GM12878 (cell line): Measurements from ENCODE around the gene GABRB1. TPM values are rescaled to one million over a fixed set of nuclear protein-coding genes. Genes with fewer than 3 reads are reported as not detected.
A peak's percentile ranks its signal among the peaks of the same experiment; 100 is the strongest.

Source experiments
- CBFB ChIP-seq: IDR thresholded peaks from 2 replicates; pipeline ENCODE4 v1.6.1; 2016; ENCODE audit warnings: antibody characterized with exemption, low read depth
- CREM ChIP-seq: IDR thresholded peaks from 2 replicates; pipeline ENCODE4 v1.6.1; 2014; ENCODE audit warnings: antibody characterized with exemption, low read depth
- GABPA ChIP-seq: IDR thresholded peaks from 2 replicates; pipeline ENCODE4 v1.6.1; 2014; ENCODE audit warnings: antibody characterized with exemption, low read depth, mild to moderate bottlenecking, inconsistent platforms
- HDGF ChIP-seq: fragments of 450-650 bp; IDR thresholded peaks from 2 replicates; pipeline ENCODE4 v1.6.1; 2016; ENCODE audit warnings: antibody characterized with exemption
- KLF5 ChIP-seq: fragments of 450-650 bp; IDR thresholded peaks from 2 replicates; pipeline ENCODE4 v1.6.1; 2014; ENCODE audit warnings: mild to moderate bottlenecking; ENCODE audit not compliant: partially characterized antibody
- NR2C2 ChIP-seq: IDR thresholded peaks from 2 replicates; pipeline ENCODE4 v1.6.1; 2011; ENCODE audit warnings: borderline replicate concordance, low read depth; ENCODE audit not compliant: control insufficient read depth, insufficient read length
- NR2F1 ChIP-seq: fragments of 450-650 bp; conservative IDR thresholded peaks from 2 replicates; pipeline ENCODE4 v1.6.1; 2017; ENCODE audit warnings: mild to moderate bottlenecking
- PAX5 ChIP-seq: IDR thresholded peaks from 2 replicates; pipeline ENCODE4 v1.6.1; 2011; ENCODE audit warnings: low read depth, low read length, borderline replicate concordance
- STAT1 ChIP-seq: fragments of 450-650 bp; conservative IDR thresholded peaks from 2 replicates; pipeline ENCODE4 v1.6.1; 2014; ENCODE audit warnings: antibody characterized with exemption, mild to moderate bottlenecking
- TCF3 ChIP-seq: IDR thresholded peaks from 2 replicates; pipeline ENCODE4 v1.6.1; 2012; ENCODE audit warnings: low read depth, mild to moderate bottlenecking, low read length, borderline replicate concordance; ENCODE audit not compliant: insufficient read depth
- WRNIP1 ChIP-seq: IDR thresholded peaks from 2 replicates; pipeline ENCODE4 v1.6.1; 2011; ENCODE audit warnings: low read depth, low read length, improper control_type of control experiment, borderline replicate concordance
- YBX1 ChIP-seq: fragments of 450-650 bp; IDR thresholded peaks from 2 replicates; pipeline ENCODE4 v1.6.1; 2016; ENCODE audit warnings: antibody characterized with exemption
- ZBTB11 ChIP-seq: fragments of 450-650 bp; formaldehyde crosslinking; IDR thresholded peaks from 2 replicates; pipeline ENCODE4 v1.5.0; 2022; ENCODE audit warnings: mild to moderate bottlenecking, missing genetic modification characterization
- ZBTB33 ChIP-seq: fragments of 450-650 bp; IDR thresholded peaks from 2 replicates; pipeline ENCODE4 v1.6.1; 2017; ENCODE audit warnings: mild to moderate bottlenecking
- ZSCAN29 ChIP-seq: fragments of 450-650 bp; IDR thresholded peaks from 2 replicates; pipeline ENCODE4 v1.6.1; 2017; ENCODE audit warnings: mild to moderate bottlenecking, moderate library complexity
- polyA plus RNA-seq, 11 experiments: library from polyadenylated mRNA; depleted of rRNA in 4 of 11; unstranded in 6 of 11; stranded (reverse) in 5 of 11; fragments of >200 nt; fragmentation: Nextera tagmentation in 4 of 11; fragmentation: Illumina TruSeq in 1 of 11; extraction: Ambion mirVana in 4 of 11; extraction: Trizol in 1 of 11; gene quantifications; 1 replicate in 1 of 11; 2 replicates in 10 of 11; pipeline versions ENCODE4 v1.2.1 to v1.2.3, GENCODE V29; 2011 to 2016; ENCODE audit warnings: inconsistent platforms in 2 of 11, missing spikeins in 2 of 11, low read depth in 1 of 11
- total RNA-seq, 4 experiments: library from RNA; depleted of rRNA in 3 of 4; stranded (reverse); fragments of >200 nt in 3 of 4; fragmentation: Illumina TruSeq in 1 of 4; extraction: Trizol in 1 of 4; gene quantifications; 2 replicates each; pipeline versions ENCODE4 v1.2.1 to v1.2.3, GENCODE V29; 2013 to 2021
- TF ChIP-seq, protein P1 (sequence below): fragments of 450-650 bp; conservative IDR thresholded peaks from 2 replicates; pipeline ENCODE4 v1.6.1; 2017; ENCODE audit warnings: mild to moderate bottlenecking, moderate library complexity
- TF ChIP-seq, protein P2 (sequence below): fragments of 450-650 bp; IDR thresholded peaks from 2 replicates; pipeline ENCODE4 v1.6.1; 2017; ENCODE audit warnings: mild to moderate bottlenecking, low read depth, inconsistent platforms; ENCODE audit not compliant: poor library complexity, severe bottlenecking
- TF ChIP-seq, protein P3 (sequence below): IDR thresholded peaks from 2 replicates; pipeline ENCODE4 v1.6.1; 2011; ENCODE audit warnings: borderline replicate concordance, low read depth, mild to moderate bottlenecking, moderate library complexity, mixed read lengths, low read length; ENCODE audit not compliant: insufficient read depth; ENCODE audit errors: extremely low read length

GABRB1 gene
- total and polyA plus RNA-seq, 10 of the 15 experiments (the other 5 are each of a cell fraction or from before 2014, with no cell fraction given), result 0.13 to 0.92 TPM; not detected in 8

DNA sequence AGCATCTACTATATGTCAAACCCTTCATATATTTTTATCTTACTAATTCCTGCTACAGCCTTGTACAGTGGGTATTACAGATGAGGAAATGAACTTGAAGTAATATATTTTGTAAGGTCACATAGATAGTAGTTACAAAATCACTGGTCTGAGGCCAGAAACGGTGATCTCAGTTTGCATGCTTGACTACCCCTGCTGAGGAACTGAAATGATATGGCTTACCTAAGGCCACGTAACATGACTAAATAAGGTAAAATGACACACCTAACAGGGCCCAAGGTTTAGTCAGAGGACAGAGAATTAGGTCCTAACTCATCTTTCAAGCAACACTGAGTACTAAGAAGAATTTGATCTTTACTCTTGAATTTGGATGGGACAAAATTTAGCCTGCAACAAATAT, 433.6 kb downstream of the GABRB1 start (continued):
- TF ChIP-seq ZBTB33, result 0 out of 2 replicates have a peak, but pooled peaks have one; percentile 20
- TF ChIP-seq NR2C2, result no peak
- TF ChIP-seq PAX5, result peak; percentile 95
- no peak for TF ChIP-seq HDGF
- TF ChIP-seq ZBTB11, result no peak
- peak; percentile 92 for TF ChIP-seq CREM
- TF ChIP-seq KLF5, result no peak
- no peak for TF ChIP-seq CBFB
- TF ChIP-seq, protein P1, sequence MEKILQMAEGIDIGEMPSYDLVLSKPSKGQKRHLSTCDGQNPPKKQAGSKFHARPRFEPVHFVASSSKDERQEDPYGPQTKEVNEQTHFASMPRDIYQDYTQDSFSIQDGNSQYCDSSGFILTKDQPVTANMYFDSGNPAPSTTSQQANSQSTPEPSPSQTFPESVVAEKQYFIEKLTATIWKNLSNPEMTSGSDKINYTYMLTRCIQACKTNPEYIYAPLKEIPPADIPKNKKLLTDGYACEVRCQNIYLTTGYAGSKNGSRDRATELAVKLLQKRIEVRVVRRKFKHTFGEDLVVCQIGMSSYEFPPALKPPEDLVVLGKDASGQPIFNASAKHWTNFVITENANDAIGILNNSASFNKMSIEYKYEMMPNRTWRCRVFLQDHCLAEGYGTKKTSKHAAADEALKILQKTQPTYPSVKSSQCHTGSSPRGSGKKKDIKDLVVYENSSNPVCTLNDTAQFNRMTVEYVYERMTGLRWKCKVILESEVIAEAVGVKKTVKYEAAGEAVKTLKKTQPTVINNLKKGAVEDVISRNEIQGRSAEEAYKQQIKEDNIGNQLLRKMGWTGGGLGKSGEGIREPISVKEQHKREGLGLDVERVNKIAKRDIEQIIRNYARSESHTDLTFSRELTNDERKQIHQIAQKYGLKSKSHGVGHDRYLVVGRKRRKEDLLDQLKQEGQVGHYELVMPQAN, result no peak
- no peak for TF ChIP-seq YBX1
- no peak for TF ChIP-seq TCF3
- TF ChIP-seq ZSCAN29, result no peak
- TF ChIP-seq STAT1, result no peak
- TF ChIP-seq, protein P2, sequence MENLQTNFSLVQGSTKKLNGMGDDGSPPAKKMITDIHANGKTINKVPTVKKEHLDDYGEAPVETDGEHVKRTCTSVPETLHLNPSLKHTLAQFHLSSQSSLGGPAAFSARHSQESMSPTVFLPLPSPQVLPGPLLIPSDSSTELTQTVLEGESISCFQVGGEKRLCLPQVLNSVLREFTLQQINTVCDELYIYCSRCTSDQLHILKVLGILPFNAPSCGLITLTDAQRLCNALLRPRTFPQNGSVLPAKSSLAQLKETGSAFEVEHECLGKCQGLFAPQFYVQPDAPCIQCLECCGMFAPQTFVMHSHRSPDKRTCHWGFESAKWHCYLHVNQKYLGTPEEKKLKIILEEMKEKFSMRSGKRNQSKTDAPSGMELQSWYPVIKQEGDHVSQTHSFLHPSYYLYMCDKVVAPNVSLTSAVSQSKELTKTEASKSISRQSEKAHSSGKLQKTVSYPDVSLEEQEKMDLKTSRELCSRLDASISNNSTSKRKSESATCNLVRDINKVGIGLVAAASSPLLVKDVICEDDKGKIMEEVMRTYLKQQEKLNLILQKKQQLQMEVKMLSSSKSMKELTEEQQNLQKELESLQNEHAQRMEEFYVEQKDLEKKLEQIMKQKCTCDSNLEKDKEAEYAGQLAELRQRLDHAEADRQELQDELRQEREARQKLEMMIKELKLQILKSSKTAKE, result no peak
- TF ChIP-seq WRNIP1, result no peak
- TF ChIP-seq NR2F1, result peak; percentile 40; the same call in 1 of the 2 replicates
- TF ChIP-seq GABPA, result no peak
- TF ChIP-seq, protein P3, sequence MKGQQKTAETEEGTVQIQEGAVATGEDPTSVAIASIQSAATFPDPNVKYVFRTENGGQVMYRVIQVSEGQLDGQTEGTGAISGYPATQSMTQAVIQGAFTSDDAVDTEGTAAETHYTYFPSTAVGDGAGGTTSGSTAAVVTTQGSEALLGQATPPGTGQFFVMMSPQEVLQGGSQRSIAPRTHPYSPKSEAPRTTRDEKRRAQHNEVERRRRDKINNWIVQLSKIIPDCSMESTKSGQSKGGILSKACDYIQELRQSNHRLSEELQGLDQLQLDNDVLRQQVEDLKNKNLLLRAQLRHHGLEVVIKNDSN, result no peak
